LNCAP (cell line): Measurements from ENCODE around the gene OR1M1.

Experiments
- CTCF ChIP-seq: fragments of 450-650 bp; IDR thresholded peaks from 2 replicates; pipeline ENCODE4 v1.5.1; 2017; ENCODE audit warnings: mild to moderate bottlenecking

Gene OR1M1

GRCh38 chr19:9086761-9087160 is at the start of gene OR1M1:
Gene OR1M1, plus strand, starts transcription at chr19:9087061. Its CDS starts 6,184 bp downstream, at chr19:9093245.
- TF ChIP-seq CTCF, result no peak

GRCh38 chr19:9037400-9038062 is 49.3 kb upstream of the OR1M1 start:
- TF ChIP-seq CTCF, result no peak

- no peak for TF ChIP-seq CTCF
These were observed 47.1 kb upstream of the OR1M1 start for GRCh38 chr19:9039728-9040127.

- TF ChIP-seq CTCF, result no peak
These were observed 46.7 kb upstream of the OR1M1 start for GRCh38 chr19:9040131-9040530.

- no peak for TF ChIP-seq CTCF
These were observed 45.8 kb upstream of the OR1M1 start for GRCh38 chr19:9041023-9041422.

- no peak for TF ChIP-seq CTCF
These were observed 43.3 kb upstream of the OR1M1 start for GRCh38 chr19:9043524-9043923.

- TF ChIP-seq CTCF, result no peak
These were observed 42.4 kb upstream of the OR1M1 start for GRCh38 chr19:9044449-9044848.

- TF ChIP-seq CTCF, result no peak
These were observed 40.2 kb upstream of the OR1M1 start for GRCh38 chr19:9046694-9047093.
